Measurements from ENCODE around the gene NPC2.

Gene NPC2

DNA sequence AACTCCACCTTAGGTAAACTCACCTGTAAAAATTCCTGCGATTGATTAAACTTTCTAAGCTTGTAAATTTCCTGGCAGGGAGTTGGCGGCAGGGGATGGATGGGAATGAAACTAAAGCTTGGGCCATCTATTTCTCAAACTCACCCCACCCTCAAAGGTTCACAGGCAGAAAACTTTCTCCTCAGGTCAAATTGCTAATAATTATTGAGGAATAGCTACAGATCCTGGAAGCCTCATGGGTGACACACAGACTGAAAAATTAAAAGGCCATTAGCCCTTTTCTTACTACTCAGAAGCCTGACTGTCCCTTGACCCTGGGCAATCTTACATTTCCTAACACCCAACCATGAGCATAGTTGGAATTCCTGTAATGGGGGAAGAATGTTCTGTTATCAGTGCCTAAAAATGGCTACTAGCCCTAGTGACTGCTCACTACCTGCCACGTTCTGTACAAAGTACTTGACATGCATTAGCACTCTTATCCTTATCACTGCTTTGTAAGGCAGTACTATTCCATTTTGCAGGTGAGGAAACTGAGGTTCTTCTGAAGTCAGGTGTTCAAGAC lies 54.7 kb downstream of the NPC2 start:
- H3K4me1 Mint-ChIP-seq = no peaks in the 10 kb centered on the region
- H3K9me3 Mint-ChIP-seq = no peaks in the 10 kb centered on the region
- H3K27me3 Mint-ChIP-seq = peaks cover 7% of the 10 kb centered on the region
- H3K27ac Mint-ChIP-seq = no peak overlapping the region
- no peaks in the 10 kb centered on the region for H3K36me3 Mint-ChIP-seq
- H3K4me3 Mint-ChIP-seq = no peak overlapping the region

DNA sequence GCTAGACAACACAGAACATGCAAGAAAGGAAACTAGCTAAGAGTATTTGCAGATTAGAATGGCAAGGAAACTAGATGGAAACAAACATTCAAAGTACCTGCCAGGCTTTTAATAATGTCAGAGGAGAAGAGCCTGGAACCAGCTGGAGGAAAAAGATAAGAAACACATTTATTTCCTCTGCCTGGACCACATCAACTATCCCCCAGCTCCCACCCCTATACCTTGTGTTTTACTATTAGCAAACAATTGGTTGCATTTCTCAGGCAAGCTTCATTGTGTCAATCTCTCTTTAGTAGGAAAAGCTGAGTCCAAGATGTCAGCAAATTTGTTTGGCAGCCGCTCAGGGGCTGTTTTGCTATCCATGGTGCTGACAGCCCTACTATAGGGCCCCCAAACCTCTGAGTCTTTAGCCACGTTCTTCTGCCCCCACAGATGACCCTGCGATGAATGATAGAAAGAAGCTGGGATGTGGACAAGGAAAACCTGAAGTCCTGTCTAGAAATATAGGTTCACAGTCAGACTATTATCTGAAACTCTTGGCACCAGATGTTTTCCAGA lies 55.5 kb downstream of the NPC2 start:
- H3K27ac Mint-ChIP-seq = no peak overlapping the region

DNA sequence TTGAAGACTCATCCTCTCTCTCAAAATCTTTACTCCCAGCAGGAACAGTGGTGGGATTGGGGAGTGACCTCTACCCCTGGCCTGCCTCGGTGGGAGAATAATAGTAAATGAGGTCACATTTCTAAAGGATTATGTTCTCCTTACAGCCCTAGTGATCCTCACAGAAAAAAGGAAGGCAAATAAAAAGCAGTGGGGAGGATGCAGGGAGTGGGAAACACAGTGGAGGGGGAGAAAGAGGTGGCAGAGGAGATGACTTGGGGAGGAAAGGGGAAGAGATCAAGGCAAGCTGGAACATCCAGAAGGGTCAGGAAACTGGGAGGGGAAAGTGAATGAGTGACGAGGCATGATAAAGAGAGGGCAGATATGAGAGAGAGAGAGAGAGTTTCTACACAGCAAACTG lies 58.8 kb downstream of the NPC2 start:
- H3K4me3 Mint-ChIP-seq = no peak overlapping the region
- H3K27me3 Mint-ChIP-seq = peaks cover 7% of the 10 kb centered on the region
- no peaks in the 10 kb centered on the region for H3K36me3 Mint-ChIP-seq
- no peak overlapping the region for H3K27ac Mint-ChIP-seq
- H3K9me3 Mint-ChIP-seq = no peaks in the 10 kb centered on the region
- no peaks in the 10 kb centered on the region for H3K4me1 Mint-ChIP-seq

More for the DNA sequence above, 55.5 kb downstream of the NPC2 start:
- no peaks in the 10 kb centered on the region for H3K9me3 Mint-ChIP-seq
- no peaks in the 10 kb centered on the region for H3K36me3 Mint-ChIP-seq
- H3K4me1 Mint-ChIP-seq = no peaks in the 10 kb centered on the region
- no peak overlapping the region for H3K4me3 Mint-ChIP-seq
- peaks cover 7% of the 10 kb centered on the region for H3K27me3 Mint-ChIP-seq

DNA sequence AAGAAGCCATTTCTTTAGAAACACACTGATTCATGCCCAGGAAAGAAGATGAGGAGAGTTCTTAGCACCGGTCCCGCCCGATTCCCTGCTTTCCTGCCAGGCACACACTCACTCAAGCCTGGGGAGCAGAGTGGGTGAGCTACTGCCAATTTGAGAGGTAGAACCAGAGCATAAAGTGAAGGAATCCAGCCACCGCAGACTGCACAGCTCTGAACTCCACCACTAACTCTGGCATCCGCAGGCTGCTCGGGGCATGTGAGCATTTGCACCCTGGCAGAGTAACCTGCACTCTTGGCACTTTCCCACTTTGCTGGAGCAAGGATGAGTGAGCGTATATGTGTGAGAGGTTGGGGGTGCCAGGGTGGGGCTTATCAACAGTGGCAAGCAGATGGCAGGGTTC lies 63.1 kb downstream of the NPC2 start:
- Mint-ChIP-seq H3K36me3 (no peaks in the 10 kb centered on the region), H3K4me1 (peaks cover 4% of the 10 kb centered on the region), H3K9me3 (no peaks in the 10 kb centered on the region), H3K27ac (no peak overlapping the region), H3K4me3 (no peak overlapping the region), H3K27me3 (peaks cover 10% of the 10 kb centered on the region)

Measured in activated naive CD4-positive, alpha-beta T cell treated with anti-CD3 and anti-CD28 coated beads, Interleukin-2, amount 50 U/mL, for 24 hours (primary cell).